ENCODE results near the gene APH1A. TPM values are rescaled to one million over a fixed set of nuclear protein-coding genes. Genes with fewer than 3 reads are reported as not detected.

The APH1A gene
- total and polyA plus RNA-seq, 2 of the 13 experiments (the other 11 are each of a cell fraction or from before 2014, with no cell fraction given): 114 to 130 TPM

DNA sequence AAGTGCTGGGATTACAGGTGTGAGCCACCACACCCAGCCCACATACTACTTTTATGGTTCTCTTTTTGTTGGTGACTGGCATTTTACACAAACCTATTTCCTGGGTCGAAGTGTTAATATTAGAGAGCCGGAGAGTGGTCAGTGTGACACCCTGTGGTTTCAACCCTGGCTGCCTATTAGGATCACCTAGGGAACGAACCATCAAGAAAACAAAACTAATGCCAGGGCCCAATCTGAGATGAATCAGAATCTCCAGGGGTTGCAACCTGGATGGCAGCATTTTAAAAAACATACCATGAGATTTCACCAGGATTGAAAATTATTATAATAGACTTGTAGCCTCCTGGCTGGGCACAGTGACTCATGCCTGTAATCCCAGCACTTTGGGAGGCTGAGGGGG lies 30.9 kb upstream of the APH1A start:
- FAIRE-seq (no peak), ATAC-seq (no peak), DNase-seq (ENCODE audit: low spot score) (no peak)
- intact Hi-C loops (cut with micrococcal nuclease; ENCODE audit: unreplicated experiment): no loop called here
- Histone ChIP-seq H3K4me1 (ENCODE audit: insufficient read depth, low read length) (peaks cover 16% of the 10 kb centered on the region), H4K20me1 (ENCODE audit: insufficient read depth, low read length) (no peaks in the 10 kb centered on the region), H3K27me3 (ENCODE audit: control insufficient read depth in 1 of 2, insufficient read depth in 2 of 2, low read length in 2 of 2) (no peaks in the 10 kb centered on the region), H2AFZ (ENCODE audit: low read length) (no peak overlapping the region), H3K4me3 (replicated peaks in 1 of 3; ENCODE audit: insufficient read depth in 1 of 3, low read depth in 2 of 3, low read length in 3 of 3) (no peak overlapping the region), H3K9me3 (ENCODE audit: low read length) (no peaks in the 10 kb centered on the region), H3K9ac (ENCODE audit: insufficient read depth, low read depth, low read length) (no peak overlapping the region), H3K27ac (ENCODE audit: extremely low read length, insufficient read depth, low read length) (no peak overlapping the region), H3K79me2 (ENCODE audit: insufficient read depth, low read length) (peaks cover 6% of the 10 kb centered on the region), H3K36me3 (replicated peaks in 1 of 2; ENCODE audit: control insufficient read depth in 1 of 2, insufficient read depth in 2 of 2, low read length in 2 of 2) (peaks cover 1 to 39% of the 10 kb centered on the region in 2 experiments; a peak in 4 of 5 replicates), H3K4me2 (ENCODE audit: low read depth, low read length) (no peak overlapping the region)
- BruUV-seq (replicated peaks): no TSS peak
- in situ Hi-C loops (cut with HindIII; ENCODE audit: extremely low pct_ligation_motif_present, low pct_unique_long_range_greater_than_20kb): loop anchor here (5.0 kb wide), 1 partner anchor 42 kb away; the partner anchor contains the start of gene CA14
- 93% methylated on average over 3 of the region's 3 CpGs for WGBS (ENCODE audit: low lambda C conversion rate)
- ChIA-PET CTCF (ENCODE audit: low intra/inter-chr PET ratio, low total read pairs) (no interaction called here), POLR2A (no interaction called here)
- TF ChIP-seq ZNF670 (CRISPR knock-in tag; IDR thresholded peaks at IDR 0.05; ENCODE audit: borderline replicate concordance) (no peak), THYN1 (CRISPR knock-in tag; IDR thresholded peaks at IDR 0.05; ENCODE audit: borderline replicate concordance, low read depth) (no peak), IKZF4 (CRISPR knock-in tag; IDR thresholded peaks at IDR 0.05; ENCODE audit: borderline replicate concordance, low read depth, not compliant biosample characterization) (no peak), SP140L (CRISPR knock-in tag; IDR thresholded peaks at IDR 0.05; ENCODE audit: borderline replicate concordance) (no peak), CHD2 (IDR thresholded peaks at IDR 0.05; ENCODE audit: low read depth, low read length) (no peak), ARID2 (CRISPR knock-in tag; IDR thresholded peaks at IDR 0.05; ENCODE audit: borderline replicate concordance) (no peak), ETV5 (CRISPR knock-in tag; IDR thresholded peaks at IDR 0.05; ENCODE audit: borderline replicate concordance) (no peak), ZNF598 (CRISPR knock-in tag; IDR thresholded peaks at IDR 0.05; ENCODE audit: borderline replicate concordance) (no peak)
- TF ChIP-seq, protein P1, sequence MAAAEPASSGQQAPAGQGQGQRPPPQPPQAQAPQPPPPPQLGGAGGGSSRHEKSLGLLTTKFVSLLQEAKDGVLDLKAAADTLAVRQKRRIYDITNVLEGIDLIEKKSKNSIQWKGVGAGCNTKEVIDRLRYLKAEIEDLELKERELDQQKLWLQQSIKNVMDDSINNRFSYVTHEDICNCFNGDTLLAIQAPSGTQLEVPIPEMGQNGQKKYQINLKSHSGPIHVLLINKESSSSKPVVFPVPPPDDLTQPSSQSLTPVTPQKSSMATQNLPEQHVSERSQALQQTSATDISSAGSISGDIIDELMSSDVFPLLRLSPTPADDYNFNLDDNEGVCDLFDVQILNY (CRISPR knock-in tag; conservative IDR thresholded peaks at IDR 0.05): no peak
- TF ChIP-seq, protein P2, sequence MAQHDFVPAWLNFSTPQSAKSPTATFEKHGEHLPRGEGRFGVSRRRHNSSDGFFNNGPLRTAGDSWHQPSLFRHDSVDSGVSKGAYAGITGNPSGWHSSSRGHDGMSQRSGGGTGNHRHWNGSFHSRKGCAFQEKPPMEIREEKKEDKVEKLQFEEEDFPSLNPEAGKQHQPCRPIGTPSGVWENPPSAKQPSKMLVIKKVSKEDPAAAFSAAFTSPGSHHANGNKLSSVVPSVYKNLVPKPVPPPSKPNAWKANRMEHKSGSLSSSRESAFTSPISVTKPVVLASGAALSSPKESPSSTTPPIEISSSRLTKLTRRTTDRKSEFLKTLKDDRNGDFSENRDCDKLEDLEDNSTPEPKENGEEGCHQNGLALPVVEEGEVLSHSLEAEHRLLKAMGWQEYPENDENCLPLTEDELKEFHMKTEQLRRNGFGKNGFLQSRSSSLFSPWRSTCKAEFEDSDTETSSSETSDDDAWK (CRISPR knock-in tag; IDR thresholded peaks at IDR 0.05): no peak
- TF ChIP-seq, protein P3, sequence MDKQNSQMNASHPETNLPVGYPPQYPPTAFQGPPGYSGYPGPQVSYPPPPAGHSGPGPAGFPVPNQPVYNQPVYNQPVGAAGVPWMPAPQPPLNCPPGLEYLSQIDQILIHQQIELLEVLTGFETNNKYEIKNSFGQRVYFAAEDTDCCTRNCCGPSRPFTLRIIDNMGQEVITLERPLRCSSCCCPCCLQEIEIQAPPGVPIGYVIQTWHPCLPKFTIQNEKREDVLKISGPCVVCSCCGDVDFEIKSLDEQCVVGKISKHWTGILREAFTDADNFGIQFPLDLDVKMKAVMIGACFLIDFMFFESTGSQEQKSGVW (CRISPR knock-in tag; IDR thresholded peaks at IDR 0.05; ENCODE audit: borderline replicate concordance): no peak
- TF ChIP-seq, protein P4, sequence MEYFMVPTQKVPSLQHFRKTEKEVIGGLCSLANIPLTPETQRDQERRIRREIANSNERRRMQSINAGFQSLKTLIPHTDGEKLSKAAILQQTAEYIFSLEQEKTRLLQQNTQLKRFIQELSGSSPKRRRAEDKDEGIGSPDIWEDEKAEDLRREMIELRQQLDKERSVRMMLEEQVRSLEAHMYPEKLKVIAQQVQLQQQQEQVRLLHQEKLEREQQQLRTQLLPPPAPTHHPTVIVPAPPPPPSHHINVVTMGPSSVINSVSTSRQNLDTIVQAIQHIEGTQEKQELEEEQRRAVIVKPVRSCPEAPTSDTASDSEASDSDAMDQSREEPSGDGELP (IDR thresholded peaks at IDR 0.05; ENCODE audit: borderline replicate concordance, low read depth): no peak
- TF ChIP-seq, protein P5, sequence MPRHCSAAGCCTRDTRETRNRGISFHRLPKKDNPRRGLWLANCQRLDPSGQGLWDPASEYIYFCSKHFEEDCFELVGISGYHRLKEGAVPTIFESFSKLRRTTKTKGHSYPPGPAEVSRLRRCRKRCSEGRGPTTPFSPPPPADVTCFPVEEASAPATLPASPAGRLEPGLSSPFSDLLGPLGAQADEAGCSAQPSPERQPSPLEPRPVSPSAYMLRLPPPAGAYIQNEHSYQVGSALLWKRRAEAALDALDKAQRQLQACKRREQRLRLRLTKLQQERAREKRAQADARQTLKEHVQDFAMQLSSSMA (CRISPR knock-in tag; IDR thresholded peaks at IDR 0.05): no peak
- TF ChIP-seq, protein P6, sequence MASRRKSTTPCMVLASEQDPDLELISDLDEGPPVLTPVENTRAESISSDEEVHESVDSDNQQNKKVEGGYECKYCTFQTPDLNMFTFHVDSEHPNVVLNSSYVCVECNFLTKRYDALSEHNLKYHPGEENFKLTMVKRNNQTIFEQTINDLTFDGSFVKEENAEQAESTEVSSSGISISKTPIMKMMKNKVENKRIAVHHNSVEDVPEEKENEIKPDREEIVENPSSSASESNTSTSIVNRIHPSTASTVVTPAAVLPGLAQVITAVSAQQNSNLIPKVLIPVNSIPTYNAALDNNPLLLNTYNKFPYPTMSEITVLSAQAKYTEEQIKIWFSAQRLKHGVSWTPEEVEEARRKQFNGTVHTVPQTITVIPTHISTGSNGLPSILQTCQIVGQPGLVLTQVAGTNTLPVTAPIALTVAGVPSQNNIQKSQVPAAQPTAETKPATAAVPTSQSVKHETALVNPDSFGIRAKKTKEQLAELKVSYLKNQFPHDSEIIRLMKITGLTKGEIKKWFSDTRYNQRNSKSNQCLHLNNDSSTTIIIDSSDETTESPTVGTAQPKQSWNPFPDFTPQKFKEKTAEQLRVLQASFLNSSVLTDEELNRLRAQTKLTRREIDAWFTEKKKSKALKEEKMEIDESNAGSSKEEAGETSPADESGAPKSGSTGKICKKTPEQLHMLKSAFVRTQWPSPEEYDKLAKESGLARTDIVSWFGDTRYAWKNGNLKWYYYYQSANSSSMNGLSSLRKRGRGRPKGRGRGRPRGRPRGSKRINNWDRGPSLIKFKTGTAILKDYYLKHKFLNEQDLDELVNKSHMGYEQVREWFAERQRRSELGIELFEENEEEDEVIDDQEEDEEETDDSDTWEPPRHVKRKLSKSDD (CRISPR knock-in tag; IDR thresholded peaks at IDR 0.05; ENCODE audit: low read depth): no peak

Measured in HepG2 (cell line).